Calu3 (cell line): ENCODE measurements around the gene PFKFB3. TPM values are rescaled to one million over a fixed set of nuclear protein-coding genes. Genes with fewer than 3 reads are reported as not detected.

Experiments used
- BruUV-seq: library from RNA; stranded (reverse); fragments of 400-500 nt; replicated peaks from 2 replicates; lab custom pipeline; 2021; lab: Mats Ljungman, UMichigan
- CTCF ChIA-PET: fragments of 300-600 bp; sonication (Branson Sonifier 250); formaldehyde crosslinking; loops from one replicate; lab custom pipeline; 2022; ENCODE audit warnings: antibody characterized with exemption; lab: Charles Lee
- DNase-seq: peaks from one replicate; pipeline ENCODE4 v3.0.0; 2022
- H3K27ac Mint-ChIP-seq: one replicate; pipeline ENCODE4 v1.8.0; 2022; ENCODE audit warnings: mixed read lengths; ENCODE audit not compliant: unreplicated experiment
- H3K27me3 Mint-ChIP-seq: one replicate; pipeline ENCODE4 v1.8.0; 2022; ENCODE audit warnings: mixed read lengths; ENCODE audit not compliant: unreplicated experiment
- H3K36me3 Mint-ChIP-seq: one replicate; pipeline ENCODE4 v1.8.0; 2022; ENCODE audit warnings: mild to moderate bottlenecking, moderate library complexity, mixed read lengths; ENCODE audit not compliant: insufficient read depth, unreplicated experiment
- H3K4me1 Mint-ChIP-seq: one replicate; pipeline ENCODE4 v1.8.0; 2022; ENCODE audit warnings: mild to moderate bottlenecking, low read depth, mixed read lengths; ENCODE audit not compliant: unreplicated experiment
- H3K4me3 Mint-ChIP-seq: one replicate; pipeline ENCODE4 v1.8.0; 2022; ENCODE audit warnings: mild to moderate bottlenecking, low read depth, moderate library complexity, mixed read lengths; ENCODE audit not compliant: unreplicated experiment
- H3K9me3 Mint-ChIP-seq: one replicate; pipeline ENCODE4 v1.8.0; 2022; ENCODE audit warnings: low read depth, mixed read lengths; ENCODE audit not compliant: unreplicated experiment
- intact Hi-C: fragments of 100-400 bp; cut with micrococcal nuclease; formaldehyde crosslinking; loops from one replicate; pipeline ENCODE4 v1.10.0; 2022; ENCODE audit not compliant: unreplicated experiment
- total RNA-seq: library from RNA; stranded (reverse); gene quantifications from 2 replicates; pipeline ENCODE4 v1.2.3, GENCODE V29; 2022
- TF ChIP-seq, protein P1 (sequence below): fragments of 200-600 bp; IDR thresholded peaks from one replicate; pipeline ENCODE4 v1.8.0; 2022; ENCODE audit warnings: antibody characterized with exemption; ENCODE audit not compliant: unreplicated experiment

Gene PFKFB3
- total RNA-seq, 1 experiment from 2014 or later: 293 TPM

DNA sequence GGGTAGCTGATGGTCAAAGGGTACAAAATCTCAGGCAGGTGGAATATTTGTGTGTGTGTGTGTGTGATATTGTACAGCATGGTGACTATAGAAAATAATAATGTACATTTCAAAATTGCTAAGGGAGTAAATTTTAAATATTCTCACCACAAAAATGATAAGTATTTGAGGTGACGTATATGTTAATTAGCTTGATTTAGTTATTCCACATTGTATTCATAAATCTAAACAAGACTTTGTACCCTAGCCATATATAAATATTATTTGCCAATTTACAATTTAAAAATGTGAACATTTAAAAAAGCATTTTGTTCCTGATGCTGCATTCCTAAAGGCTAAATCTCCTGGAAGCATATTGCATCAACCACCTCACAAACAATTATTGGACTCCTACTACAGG lies 47.0 kb downstream of the PFKFB3 start:
- Mint-ChIP-seq H3K36me3 (peaks cover 38% of the 10 kb centered on the region), H3K4me1 (no peaks in the 10 kb centered on the region), H3K9me3 (no peaks in the 10 kb centered on the region), H3K27me3 (no peaks in the 10 kb centered on the region), H3K27ac (peak overlapping the region; percentile 34), H3K4me3 (no peak overlapping the region)
- TF ChIP-seq, protein P1, sequence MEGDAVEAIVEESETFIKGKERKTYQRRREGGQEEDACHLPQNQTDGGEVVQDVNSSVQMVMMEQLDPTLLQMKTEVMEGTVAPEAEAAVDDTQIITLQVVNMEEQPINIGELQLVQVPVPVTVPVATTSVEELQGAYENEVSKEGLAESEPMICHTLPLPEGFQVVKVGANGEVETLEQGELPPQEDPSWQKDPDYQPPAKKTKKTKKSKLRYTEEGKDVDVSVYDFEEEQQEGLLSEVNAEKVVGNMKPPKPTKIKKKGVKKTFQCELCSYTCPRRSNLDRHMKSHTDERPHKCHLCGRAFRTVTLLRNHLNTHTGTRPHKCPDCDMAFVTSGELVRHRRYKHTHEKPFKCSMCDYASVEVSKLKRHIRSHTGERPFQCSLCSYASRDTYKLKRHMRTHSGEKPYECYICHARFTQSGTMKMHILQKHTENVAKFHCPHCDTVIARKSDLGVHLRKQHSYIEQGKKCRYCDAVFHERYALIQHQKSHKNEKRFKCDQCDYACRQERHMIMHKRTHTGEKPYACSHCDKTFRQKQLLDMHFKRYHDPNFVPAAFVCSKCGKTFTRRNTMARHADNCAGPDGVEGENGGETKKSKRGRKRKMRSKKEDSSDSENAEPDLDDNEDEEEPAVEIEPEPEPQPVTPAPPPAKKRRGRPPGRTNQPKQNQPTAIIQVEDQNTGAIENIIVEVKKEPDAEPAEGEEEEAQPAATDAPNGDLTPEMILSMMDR: no peak
- no peak for DNase-seq
- no TSS peak for BruUV-seq
- CTCF ChIA-PET: interaction anchor here (0.7 to 0.9 kb wide), 2 partner anchors 139 to 152 kb away, joined by 3 read pairs; no protein-coding TSS in a partner anchor
- intact Hi-C loops: no loop called here

DNA sequence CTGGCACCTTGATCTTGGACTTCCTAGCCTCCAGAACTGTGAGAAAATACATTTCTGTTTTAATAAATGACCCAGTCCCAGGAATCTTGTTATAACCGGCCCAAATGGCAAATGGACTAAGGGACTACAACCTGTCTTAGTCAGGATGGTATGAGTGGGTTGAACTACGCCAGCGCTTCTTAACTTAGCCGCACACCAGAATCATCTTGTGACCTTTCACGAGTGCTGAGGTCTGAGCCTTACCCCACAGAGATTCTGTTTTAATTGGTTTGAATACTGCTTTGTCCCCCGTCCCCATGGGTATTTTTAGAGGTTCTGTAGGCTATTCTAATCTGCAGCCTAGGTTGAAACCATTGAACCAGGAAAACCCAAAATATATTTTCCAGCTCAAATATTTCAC lies 48.0 kb downstream of the PFKFB3 start:
- no peak overlapping the region for H3K4me3 Mint-ChIP-seq

DNA sequence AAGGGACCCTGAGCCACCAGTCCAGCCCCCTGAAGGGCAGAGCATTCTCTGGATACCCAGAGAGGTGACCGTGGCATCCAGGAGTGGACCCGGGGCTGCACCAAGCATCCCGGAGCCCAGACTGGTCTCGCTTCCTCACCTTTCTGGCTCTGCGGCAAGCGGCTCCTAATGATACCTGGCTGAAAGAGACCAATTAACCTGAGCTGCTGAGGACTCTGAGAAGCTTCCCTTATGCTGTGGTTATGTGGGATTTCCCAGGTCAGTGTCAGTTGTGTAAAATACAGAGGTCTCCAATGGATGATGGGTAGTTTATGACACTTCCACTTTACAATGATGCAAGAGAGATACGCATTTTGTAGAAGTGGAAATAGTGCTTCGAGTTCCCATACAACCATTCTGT lies 51.5 kb downstream of the PFKFB3 start:
- no peak for DNase-seq
- BruUV-seq: no TSS peak
- peaks cover 12% of the 10 kb centered on the region for H3K36me3 Mint-ChIP-seq
- peaks cover under 1% of the 10 kb centered on the region for H3K9me3 Mint-ChIP-seq
- H3K4me3 Mint-ChIP-seq: no peak overlapping the region
- intact Hi-C loops: no loop called here
- no peaks in the 10 kb centered on the region for H3K27me3 Mint-ChIP-seq
- CTCF ChIA-PET: no interaction called here
- no peak overlapping the region for H3K27ac Mint-ChIP-seq
- H3K4me1 Mint-ChIP-seq: peaks cover 12% of the 10 kb centered on the region
- TF ChIP-seq, protein P1: no peak

More for the DNA sequence above, 48.0 kb downstream of the PFKFB3 start:
- intact Hi-C loops: no loop called here
- BruUV-seq: no TSS peak
- H3K4me1 Mint-ChIP-seq: no peaks in the 10 kb centered on the region
- no peak for DNase-seq
- no peaks in the 10 kb centered on the region for H3K9me3 Mint-ChIP-seq
- H3K36me3 Mint-ChIP-seq: peaks cover 33% of the 10 kb centered on the region
- CTCF ChIA-PET: no interaction called here
- H3K27me3 Mint-ChIP-seq: no peaks in the 10 kb centered on the region
- TF ChIP-seq, protein P1: no peak
- H3K27ac Mint-ChIP-seq: no peak overlapping the region

DNA sequence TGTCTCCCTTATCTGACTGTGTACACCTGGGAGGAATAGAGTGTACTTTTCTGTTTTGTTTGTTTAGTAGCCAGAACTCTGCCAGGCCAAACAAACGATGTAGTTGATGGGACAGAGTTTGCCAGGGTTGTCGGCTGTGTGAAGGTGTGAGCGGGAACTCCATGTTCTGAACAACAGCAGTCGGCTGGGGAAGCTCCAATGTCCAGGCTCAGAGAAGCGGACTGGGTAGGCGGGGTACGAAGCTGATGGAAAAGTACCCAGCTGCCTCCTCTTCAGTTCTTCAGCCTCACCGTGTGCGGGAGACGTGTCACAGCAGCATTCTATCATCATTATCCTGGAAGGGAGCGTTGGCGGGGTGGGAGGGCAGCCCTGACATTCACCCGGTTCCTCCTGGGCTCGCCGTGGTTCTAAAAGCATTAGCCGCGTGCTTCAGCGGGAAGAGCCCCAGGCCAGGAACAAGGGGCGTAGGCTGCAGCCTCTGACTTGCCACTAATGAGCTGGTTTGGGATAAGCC lies 52.9 kb downstream of the PFKFB3 start:
- CTCF ChIA-PET: no interaction called here
- Mint-ChIP-seq H3K4me3 (no peak overlapping the region), H3K4me1 (peaks cover 12% of the 10 kb centered on the region), H3K9me3 (peaks cover 6% of the 10 kb centered on the region), H3K27ac (no peak overlapping the region), H3K27me3 (no peaks in the 10 kb centered on the region), H3K36me3 (peaks cover 16% of the 10 kb centered on the region)
- TF ChIP-seq, protein P1: no peak
- intact Hi-C loops: no loop called here
- no TSS peak for BruUV-seq
- no peak for DNase-seq
